AG09319 (cell line): Measurements from ENCODE around the gene PLD4.

Experiments used
- DNase-seq: peaks from one replicate; pipeline ENCODE4 v3.0.0-alpha.2; 2010; ENCODE audit warnings: low read depth; ENCODE audit errors: extremely low read depth
- TF ChIP-seq, protein P1 (sequence below): IDR thresholded peaks from 2 replicates; pipeline ENCODE4 v1.5.1; 2011; ENCODE audit warnings: low read depth, mild to moderate bottlenecking, inconsistent platforms, low read length, moderate library complexity

Gene PLD4

DNA sequence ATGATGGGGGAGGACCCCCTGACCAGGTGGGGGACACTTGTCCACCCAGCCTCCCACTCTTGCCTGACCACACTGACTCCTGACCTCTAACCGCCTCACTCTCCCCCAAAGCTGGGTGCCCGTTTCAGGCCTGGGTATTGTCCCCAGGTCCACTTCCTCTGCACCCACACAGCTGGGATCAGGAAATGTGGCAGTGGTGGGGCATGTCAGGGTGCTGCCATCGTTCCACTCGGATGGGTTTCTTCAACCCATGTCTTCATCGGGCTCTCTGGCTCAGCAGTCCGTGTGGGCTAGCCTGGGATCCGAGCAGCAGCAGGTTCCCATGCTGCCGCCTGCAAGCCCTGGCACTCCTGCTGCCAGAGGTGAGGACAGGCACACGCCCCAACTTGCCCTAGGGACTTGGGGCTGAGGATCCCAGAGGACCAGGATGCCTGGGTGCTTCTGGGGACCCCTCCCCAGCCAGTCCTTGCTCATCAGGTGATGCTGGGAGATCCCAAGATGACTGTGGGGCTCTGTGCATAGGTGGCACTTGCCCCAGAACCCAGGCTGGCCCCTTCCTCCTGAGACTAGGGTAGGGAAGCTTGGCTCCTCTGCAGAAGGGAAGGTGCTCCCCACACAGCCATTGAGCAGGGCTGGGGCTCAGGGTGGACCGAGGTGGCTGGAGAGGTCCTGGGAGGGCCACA, 58.0 kb downstream of the PLD4 start:
- DNase-seq: no peak
- TF ChIP-seq, protein P1, sequence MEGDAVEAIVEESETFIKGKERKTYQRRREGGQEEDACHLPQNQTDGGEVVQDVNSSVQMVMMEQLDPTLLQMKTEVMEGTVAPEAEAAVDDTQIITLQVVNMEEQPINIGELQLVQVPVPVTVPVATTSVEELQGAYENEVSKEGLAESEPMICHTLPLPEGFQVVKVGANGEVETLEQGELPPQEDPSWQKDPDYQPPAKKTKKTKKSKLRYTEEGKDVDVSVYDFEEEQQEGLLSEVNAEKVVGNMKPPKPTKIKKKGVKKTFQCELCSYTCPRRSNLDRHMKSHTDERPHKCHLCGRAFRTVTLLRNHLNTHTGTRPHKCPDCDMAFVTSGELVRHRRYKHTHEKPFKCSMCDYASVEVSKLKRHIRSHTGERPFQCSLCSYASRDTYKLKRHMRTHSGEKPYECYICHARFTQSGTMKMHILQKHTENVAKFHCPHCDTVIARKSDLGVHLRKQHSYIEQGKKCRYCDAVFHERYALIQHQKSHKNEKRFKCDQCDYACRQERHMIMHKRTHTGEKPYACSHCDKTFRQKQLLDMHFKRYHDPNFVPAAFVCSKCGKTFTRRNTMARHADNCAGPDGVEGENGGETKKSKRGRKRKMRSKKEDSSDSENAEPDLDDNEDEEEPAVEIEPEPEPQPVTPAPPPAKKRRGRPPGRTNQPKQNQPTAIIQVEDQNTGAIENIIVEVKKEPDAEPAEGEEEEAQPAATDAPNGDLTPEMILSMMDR: no peak
